ENCODE measurements around the gene MIDN.
"Not testable (repeated sequence)": the region's sequence is repeated elsewhere in the genome, so short reads cannot be mapped to it uniquely, and the experiment has no call there.

Gene MIDN
- 114 to 287 (median 133) reads per million in 4 donors for total RNA-seq

DNA sequence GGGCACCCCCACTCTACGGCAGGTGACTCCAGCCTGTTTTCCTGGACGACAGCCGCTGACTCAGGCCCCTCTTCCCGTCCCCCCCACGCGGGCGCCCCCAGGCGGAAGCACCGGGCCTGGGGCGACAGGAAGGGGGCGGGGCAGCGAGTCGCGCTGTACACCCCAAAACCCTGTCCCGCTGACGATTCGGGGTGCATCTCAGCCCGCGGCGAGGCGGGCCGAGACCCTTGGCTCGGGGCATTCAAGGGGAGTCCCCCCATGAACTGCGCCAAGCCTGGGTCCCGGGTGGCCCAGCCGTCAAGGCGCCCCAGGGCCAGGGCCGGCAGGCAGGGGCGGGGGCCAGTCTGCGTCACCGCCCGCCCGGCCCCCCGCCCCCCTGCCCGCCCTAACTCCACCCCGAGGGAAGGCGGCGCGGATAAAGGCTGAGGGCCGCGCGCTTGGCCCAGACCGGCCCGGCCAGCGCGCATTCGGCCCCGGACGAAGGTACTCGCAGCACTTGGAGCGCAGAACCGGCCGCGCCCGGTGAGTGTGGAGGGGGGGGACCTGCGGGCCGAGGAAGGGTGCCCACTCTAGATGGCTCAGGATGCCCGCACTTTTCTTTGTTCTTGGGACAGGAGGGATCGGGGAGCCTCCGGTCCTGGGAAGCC lies at the start of gene MIDN:
MIDN (plus strand) TSS at position 445 of the 647 bp plus-strand sequence. CDS start 1,714 bp downstream, outside the sequence.
- peak; percentile 62 to 81 (median 67) for DNase-seq

DNA sequence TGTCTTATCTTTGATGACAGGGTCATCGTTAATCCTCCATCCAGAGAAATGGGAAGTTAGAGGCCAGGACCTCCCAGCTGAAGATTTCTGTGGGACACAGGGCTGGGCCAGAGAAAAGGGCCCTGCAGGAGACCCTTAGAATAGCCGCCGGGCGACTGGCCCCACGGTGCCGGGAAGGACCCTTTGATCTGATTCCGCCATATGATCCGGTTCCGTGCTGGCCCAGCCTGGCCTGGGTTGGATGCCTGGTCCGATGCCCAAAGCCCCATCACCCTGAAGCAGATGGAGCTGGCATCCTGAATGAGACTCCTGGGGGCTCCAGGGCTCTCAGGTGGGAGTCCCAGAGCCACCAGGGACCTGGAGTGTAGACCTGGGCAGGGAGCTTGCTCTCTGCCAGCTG lies 48.9 kb upstream of the MIDN start:
- no peak for DNase-seq

DNA sequence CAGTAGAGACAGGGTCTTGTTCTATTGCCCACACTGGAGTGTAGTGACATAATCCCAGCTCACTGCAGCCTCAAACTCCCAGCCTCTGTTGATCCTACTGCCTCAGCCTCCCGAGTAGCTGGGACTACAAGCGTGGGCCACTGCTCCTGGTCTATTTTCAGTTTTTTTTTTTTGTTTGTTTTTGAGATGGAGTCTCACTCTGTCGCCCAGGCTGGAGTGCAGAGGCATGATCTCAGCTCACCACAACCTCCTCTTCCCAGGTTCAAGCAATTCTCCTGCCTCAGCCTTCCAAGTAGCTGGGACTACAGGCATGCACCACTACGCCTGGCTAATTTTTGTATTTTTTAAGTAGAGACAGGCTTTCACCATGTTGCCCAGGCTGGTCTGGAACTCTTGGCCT lies 47.8 kb upstream of the MIDN start:
- not testable (repeated sequence) for DNase-seq

DNA sequence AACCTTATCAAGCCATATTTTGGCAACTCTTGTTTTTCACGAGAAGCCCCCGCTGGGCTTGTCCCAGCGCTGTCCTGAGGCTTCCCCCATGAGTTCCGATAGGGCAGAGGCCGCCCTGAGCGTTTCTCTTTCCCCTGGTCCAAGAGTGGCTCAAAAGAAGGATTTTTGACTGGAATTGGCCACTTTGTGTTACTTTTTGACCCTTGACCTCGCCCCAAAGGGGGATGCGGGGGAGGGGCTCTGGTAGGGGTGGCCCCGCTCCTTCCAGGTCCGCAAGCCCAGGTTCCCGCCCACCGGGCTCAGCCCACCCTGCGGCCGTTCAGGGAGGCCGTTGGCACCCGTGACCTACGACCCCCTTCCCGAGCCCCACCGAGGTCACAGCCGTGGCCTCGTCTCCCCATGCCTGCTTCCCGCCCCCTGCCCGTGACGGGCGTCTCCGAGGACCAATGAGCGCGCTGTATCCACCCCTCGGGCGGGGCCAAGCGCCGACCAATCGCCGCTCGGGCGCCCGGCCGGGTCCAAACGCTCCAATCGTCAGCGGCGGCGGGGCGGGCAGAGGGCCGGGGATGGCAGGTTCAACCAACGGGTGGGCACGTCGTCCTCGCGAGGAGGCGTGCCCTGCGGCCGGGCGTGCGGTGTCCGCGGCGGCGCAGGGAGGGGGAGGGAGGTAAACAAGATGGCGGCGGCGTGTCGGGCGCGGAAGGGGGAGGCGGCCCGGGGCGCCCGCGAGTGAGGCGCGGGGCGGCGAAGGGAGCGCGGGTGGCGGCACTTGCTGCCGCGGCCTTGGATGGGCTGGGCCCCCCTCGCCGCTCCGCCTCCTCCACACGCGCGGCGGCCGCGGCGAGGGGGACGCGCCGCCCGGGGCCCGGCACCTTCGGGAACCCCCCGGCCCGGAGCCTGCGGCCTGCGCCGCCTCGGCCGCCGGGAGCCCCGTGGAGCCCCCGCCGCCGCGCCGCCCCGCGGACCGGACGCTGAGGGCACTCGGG lies 43.0 kb upstream of the MIDN start, which contains the start of gene STK11:
STK11 (plus strand) TSS at position 665 of the 986 bp plus-strand sequence. CDS start 1,136 bp downstream, outside the sequence.
- peak; percentile 97 to 99 (median 98) for DNase-seq

DNA sequence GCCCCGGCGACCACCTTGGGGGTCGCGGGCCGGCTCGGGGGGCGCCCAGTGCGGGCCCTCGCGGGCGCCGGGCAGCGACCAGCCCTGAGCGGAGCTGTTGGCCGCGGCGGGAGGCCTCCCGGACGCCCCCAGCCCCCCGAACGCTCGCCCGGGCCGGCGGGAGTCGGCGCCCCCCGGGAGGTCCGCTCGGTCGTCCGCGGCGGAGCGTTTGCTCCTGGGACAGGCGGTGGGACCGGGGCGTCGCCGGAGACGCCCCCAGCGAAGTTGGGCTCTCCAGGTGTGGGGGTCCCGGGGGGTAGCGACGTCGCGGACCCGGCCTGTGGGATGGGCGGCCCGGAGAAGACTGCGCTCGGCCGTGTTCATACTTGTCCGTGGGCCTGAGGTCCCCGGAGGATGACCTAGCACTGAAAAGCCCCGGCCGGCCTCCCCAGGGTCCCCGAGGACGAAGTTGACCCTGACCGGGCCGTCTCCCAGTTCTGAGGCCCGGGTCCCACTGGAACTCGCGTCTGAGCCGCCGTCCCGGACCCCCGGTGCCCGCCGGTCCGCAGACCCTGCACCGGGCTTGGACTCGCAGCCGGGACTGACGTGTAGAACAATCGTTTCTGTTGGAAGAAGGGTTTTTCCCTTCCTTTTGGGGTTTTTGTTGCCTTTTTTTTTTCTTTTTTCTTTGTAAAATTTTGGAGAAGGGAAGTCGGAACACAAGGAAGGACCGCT lies 42.1 kb upstream of the MIDN start:
- DNase-seq: no peak

DNA sequence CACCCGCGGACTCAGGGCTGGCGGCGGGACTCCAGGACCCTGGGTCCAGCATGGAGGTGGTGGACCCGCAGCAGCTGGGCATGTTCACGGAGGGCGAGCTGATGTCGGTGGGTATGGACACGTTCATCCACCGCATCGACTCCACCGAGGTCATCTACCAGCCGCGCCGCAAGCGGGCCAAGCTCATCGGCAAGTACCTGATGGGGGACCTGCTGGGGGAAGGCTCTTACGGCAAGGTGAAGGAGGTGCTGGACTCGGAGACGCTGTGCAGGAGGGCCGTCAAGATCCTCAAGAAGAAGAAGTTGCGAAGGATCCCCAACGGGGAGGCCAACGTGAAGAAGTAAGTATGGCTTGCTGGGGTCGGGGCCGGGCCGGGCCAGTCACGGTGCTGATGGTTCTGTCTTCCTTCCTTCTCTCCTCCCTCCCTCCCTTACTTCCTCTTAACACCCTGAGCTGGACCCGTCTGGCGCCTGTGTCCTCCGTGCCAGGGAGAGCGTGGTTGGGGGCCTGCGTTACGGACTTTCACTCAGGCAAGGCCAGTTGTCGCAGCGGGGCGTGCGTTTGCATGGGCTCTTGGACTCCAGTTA lies 41.4 kb upstream of the MIDN start:
- peak in 1 of 5 donors; percentile 38 for DNase-seq

DNA sequence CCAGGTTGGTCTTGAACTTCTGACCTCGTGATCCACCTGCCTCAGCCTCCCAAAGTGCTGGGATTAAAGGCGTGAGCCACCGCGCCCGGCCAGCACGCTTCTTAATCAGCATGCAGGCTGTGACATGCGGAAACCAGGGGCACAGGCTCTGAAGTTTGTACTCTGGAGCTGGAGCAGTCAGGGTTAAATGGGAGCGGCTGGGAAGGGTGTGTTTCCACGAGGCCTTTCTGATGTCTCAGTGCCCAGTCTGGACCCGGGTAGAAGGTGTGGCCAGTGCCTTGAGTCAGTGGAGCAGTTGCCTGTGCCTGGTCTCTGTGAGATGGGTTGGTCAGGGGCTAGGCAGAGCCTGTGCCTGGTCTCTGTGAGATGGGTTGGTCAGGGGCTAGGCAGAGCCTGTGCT lies 39.6 kb upstream of the MIDN start:
- not testable (repeated sequence) for DNase-seq

DNA sequence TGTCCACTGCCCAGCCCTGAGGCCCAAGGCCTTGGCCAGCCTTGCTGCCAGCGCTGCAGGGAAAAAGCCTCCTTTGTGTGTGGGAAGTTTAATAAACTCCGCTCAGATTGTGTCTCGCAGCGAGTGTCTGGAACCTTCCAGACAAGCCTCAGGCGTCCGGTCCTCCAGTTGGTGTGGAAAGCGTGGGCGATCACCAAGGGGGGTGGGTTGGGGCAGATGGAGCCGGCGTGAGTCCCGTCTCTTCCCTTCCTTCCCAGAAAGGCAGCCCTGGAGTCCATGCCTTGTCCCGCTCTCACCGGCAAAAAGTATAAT lies 38.2 kb upstream of the MIDN start:
- no peak for DNase-seq

DNA sequence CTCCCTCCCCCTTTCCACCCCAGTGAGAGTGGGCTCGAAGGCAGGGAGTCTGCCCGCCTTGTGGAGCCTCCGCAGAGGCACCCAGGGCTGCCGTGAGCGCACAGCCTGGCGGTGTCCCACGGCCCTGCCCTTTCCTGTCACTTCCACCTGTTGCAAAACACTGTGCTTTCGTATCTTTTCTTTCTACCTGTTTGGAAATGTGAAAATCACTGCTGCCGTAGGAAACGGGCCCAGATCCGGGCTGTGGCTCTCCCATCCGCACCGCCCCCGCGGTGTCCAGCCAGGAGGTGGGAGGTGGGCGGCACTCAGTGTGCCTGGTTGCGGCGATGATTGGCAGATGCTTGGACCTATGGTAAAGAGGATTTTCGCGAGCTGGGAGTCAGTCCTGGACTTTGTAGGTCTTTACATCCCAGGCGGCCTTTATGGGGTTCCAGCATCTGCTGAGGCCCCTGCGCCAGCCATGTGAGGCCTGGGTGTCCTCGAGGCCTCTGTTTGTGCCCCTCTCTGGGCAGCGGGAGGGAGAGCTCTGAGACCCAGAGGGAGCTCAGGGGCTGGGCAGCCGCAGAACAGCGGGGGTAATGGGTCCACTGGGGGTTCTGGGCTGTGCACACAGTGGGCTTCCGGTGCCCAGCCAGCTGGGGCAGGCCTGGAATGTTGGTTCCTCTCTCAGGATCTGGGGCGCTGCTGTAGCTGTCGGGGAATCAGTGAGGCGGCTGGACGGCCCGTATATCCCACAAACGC lies 36.7 kb upstream of the MIDN start:
- DNase-seq: no peak

DNA sequence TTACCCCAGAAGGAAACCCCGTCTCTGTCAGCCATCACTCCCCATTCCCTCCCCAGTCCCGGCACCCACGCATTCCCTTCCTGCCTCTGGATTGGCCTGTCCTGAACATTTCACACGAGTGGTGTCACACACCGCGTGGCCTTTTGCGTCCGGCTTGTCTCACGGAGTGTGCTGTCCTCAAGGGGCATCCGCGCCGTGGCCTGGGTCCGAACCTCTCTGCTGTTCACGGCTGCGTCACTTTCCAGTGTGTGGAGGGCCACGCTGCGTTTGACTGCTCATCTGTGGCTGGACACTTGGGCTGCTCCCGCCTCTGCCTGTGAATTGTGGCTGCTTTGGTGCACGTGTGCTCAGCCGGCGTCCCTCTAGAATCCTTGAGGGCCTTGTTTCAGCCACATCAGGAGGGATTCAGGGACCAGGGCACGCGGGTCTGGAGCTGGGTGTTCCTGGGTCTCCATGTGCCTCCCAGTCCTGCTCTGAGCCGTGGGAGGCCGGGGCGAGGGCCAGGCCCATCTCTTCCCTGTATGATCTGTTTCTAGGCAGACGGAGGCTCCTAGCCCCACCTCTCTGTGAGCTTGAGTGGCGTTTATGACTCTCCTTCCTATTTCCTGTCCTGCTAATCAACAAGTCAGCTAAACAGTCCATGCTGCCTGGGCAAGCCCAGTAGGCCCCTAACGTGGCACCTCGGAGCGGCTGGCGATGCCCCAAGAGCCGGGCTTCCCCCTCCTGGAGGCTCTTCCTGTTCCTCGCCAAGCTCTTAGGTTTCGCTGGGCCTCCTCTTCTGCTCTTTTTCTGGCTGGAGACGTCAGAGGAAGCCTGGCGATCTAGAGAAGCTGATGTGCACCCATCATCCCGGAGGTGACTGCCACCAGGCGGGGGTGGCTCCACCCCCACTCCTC lies 34.7 kb upstream of the MIDN start:
- DNase-seq: peak in 3 of 5 donors; percentile 49 to 81 (median 50)

DNA sequence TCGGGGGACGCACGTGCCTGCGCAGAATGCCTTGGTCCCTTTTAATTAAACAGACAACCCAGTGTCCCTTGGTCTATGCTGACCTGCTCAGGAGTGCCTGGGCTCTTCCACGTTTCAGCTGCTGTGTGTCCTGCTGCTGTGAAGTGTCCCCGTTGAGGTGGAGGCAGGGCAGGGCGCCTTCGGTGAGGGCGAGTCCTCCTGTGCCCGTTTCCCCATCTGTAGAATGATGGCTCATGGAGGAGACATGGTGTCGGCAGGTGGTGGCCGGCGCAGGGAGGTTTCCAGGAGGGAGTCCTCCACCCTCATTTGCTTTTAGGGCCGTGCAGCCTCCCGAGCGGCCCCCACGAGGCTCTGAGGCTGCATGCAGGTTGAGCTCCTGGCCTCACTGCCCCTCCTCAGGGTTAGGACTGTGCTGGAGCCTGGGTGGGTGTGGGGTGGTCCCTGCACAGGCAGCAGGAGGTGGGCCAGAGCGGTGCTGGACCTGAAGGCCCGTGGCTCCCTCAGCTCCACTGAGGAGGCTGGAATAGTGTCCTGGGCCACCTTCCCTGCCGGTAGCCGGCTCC lies 34.0 kb upstream of the MIDN start:
- no peak for DNase-seq

DNA sequence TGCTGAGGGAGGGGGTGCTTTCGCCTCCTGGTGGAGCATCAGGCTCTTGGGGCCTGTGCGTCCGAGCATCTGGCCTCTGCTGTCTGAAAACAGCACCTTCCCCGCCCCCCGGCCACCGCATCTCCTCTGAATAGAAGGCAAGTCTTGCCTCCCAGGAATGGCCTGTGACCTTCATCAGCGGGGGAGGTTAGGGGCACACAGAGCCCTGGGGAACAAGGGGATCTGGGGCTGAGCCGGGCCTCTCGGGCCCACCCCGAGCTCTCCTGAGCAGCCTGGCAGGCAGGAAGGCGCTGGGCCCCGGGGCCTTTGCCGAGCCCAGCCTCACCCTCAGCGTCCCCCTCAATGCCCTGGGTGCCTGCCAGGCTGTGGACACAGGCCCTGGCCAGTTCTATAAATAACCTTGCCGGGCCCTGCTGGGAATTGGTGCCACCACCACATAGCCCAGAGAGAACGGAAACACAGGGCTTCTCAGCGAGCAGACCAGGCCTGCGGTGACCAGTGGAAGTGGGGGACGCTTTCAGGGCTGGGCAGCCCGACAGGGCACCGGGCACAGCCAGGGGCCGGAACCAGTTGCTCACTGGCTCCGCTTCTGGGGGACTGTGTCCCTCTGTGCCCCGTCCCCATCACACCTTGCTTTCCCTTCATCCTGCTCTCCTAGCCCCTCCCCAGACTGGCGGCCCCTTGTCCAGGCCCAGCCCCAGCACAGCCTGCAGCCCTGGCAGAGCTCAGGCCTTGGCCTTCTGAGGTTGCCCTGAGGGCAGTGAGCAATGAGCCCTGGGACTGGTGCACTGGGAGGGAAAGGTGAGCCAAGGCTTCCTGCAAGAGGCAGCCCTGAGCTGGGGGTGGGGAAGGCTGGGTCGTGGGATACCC lies 33.3 kb upstream of the MIDN start:
- no peak for DNase-seq

DNA sequence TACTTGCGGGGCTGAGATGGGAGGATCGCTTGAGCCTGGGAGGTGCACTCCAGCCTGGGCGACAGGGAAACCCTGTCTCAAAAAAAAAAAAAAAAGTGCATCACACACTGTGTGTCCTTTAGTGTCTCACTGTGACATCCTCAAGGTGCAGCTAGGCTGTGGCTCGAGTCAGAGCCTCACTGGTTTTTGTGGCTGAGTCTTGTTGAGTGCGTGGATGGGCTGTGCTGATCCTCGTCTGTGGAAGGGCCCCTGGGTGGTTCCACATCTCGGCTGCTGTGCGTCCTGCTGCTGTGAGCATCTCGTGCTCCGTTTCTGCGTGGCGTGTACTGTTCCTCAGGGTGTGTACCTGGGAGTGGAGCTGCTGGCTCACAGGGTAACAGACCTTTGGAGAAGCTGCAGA lies 31.6 kb upstream of the MIDN start:
- DNase-seq: no peak

DNA sequence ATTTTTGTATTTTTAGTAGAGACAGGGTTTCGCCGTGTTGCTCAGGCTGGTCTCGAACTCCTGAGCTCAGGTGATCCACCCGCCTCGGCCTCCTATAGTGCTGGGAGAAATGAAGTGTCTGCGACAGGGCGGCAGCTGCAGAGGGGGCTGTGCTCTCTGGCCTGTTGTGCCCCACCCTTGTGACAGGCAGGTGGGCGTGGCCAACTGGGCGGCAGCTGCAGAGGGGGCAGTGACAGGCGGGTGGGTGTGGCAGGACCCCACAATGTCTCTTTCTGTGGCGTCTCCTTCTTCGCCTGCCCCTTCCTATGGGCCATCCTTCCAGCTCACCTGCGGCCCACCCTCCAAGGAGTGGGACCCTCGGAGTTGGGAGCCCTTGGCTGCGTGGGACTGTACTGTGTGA lies 31.0 kb upstream of the MIDN start:
- DNase-seq: no peak

DNA sequence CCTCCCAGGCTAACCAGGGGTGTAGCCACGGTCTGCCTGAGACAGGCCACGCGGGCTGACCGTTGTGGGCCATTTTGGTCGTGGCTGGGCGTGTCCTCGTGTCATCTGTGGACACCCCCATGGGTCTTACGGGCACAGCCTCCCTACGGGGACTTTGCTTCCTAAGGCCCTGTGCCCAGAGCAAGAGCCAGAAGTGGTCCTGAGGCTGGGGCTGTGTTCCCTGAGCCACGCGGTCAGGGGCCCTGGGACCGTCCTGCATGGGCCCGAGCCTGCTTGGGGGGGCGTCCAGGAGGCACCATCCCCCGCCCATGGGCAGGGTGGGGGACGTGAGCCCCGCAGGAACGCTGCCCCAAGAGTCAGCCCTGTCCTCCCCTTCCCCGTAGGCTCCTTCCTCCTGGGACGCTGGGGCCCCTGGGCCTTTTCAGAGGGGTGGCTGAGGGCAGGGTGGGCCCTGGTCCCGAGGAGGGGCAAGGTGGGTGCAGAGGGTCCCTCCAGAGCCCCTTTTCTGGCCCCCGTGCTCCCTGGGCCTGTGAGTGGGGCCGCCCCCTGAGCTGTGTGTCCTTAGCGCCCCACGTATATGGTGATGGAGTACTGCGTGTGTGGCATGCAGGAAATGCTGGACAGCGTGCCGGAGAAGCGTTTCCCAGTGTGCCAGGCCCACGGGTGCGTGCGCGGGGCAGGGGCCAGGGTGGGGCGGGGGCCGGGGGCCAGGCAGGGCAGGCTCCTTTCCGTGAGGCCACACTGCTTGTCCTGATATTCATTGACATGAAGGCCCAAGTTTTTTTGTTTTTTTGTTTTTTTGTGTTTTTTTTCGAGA lies 29.4 kb upstream of the MIDN start:
- DNase-seq: no peak

DNA sequence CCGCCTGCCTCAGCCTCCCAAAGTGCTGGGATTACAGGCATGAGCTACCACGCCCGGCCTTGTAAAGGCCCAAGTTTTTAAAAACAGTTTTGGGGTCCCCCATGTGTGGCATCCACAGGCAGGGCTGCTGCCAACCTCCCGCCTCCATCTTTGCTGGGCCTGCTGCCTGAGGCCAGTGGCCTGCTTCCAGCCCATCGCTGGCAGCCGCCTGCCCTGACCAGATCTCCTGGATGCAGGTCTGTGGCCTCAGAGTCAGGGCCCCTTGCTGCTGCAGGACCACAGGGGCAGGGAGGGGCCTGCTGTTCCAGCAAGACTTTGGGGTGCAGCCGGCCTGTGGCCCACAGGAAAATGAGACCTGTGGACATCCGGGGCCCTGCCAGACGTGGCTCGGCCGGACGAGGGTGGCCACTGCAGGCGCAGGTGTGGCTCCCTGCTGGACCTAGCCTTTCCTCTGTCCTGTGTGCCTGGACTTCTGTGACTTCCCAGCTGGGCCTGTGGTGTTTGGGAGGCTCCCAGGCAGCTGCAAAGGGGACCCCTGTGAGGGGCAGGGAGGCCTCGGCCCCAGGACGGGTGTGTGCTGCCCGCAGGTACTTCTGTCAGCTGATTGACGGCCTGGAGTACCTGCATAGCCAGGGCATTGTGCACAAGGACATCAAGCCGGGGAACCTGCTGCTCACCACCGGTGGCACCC lies 28.5 kb upstream of the MIDN start:
- no peak for DNase-seq

DNA sequence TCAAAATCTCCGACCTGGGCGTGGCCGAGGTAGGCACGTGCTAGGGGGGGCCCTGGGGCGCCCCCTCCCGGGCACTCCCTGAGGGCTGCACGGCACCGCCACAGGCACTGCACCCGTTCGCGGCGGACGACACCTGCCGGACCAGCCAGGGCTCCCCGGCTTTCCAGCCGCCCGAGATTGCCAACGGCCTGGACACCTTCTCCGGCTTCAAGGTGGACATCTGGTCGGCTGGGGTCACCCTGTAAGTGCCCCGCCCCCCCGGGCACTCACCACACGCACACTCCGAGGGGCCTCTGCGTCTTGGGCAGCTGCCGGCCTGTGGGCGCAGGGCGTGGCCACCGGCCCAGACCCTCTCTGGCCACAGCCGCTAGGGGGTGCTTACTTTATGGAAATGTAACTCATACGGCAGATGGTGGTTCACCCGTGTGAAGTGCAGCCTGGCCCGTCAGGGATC lies 27.9 kb upstream of the MIDN start:
- DNase-seq: no peak

All from T-helper 1 cell (primary cell).